HG03045 (cell line): ENCODE results near the gene OR13J1.

Experiments used
- ATAC-seq: cut with Tn5 transposase; IDR thresholded peaks from one replicate; pipeline ENCODE4 v1.9.1; 2021; ENCODE audit warnings: mild to moderate bottlenecking, moderate library complexity; ENCODE audit not compliant: unreplicated experiment

OR13J1 gene

GRCh38 chr9:35835216-35835632, 35.0 kb downstream of the OR13J1 start:
- no peak for ATAC-seq

- no peak for ATAC-seq
Observed at GRCh38 chr9:35834260-35835215, 35.7 kb downstream of the OR13J1 start.

- ATAC-seq: no peak
Observed at GRCh38 chr9:35832814-35833213, 37.4 kb downstream of the OR13J1 start.

- no peak for ATAC-seq
Observed at GRCh38 chr9:35831040-35831439, 39.2 kb downstream of the OR13J1 start.

GRCh38 chr9:35829764-35830096, 40.5 kb downstream of the OR13J1 start:
- no peak for ATAC-seq

- ATAC-seq: peak; percentile 83
Observed at GRCh38 chr9:35829084-35829763, 41.0 kb downstream of the OR13J1 start, which contains the start of gene TMEM8B. TSS of gene TMEM8B (plus strand) at chr9:35829228. CDS start at chr9:35829448, 220 bp downstream.

- no peak for ATAC-seq
Observed at GRCh38 chr9:35828716-35829083, 41.5 kb downstream of the OR13J1 start, which contains the start of gene FAM221B. TSS of gene FAM221B (minus strand) at chr9:35828732. CDS start at chr9:35826161, 2,571 bp downstream.

GRCh38 chr9:35827486-35827885, 42.7 kb downstream of the OR13J1 start:
- no peak for ATAC-seq

- ATAC-seq: no peak
Observed at GRCh38 chr9:35826071-35826701, 44.0 kb downstream of the OR13J1 start.

- no peak for ATAC-seq
Observed at GRCh38 chr9:35822926-35823325, 47.3 kb downstream of the OR13J1 start.

GRCh38 chr9:35820076-35820475, 50.1 kb downstream of the OR13J1 start:
- no peak for ATAC-seq
